IMR-90 (cell line): ENCODE results near the gene TRAPPC3. TPM values are rescaled to one million over a fixed set of nuclear protein-coding genes. Genes with fewer than 3 reads are reported as not detected.

ENCODE experiments used
- ATAC-seq: fragments of 200-7000 bp; cut with Tn5 transposase; 2 replicates; pipeline ENCODE4 v1.9.1; 2020; ENCODE audit warnings: low read depth, mild to moderate bottlenecking, moderate library complexity
- BruUV-seq: library from RNA; stranded (reverse); fragments of 400-500 nt; replicated peaks from 2 replicates; lab custom pipeline; 2021; lab: Mats Ljungman, UMichigan
- CTCF ChIA-PET: fragments of 300-600 bp; formaldehyde crosslinking; extraction: SDS; loops from one replicate; lab custom pipeline; 2021; ENCODE audit warnings: antibody characterized with exemption; lab: Yijun Ruan, JAX
- POLR2A ChIA-PET: fragments of 300-600 bp; sonication (Branson Sonifier 250); formaldehyde crosslinking; loops from one replicate; lab custom pipeline; 2022; ENCODE audit warnings: antibody characterized with exemption; ENCODE audit not compliant: unreplicated experiment; lab: Charles Lee
- DNase-seq: peaks from one replicate; pipeline ENCODE4 v3.0.0; 2013
- H2AFZ ChIP-seq: replicated peaks from 2 replicates; pipeline ENCODE3; 2013; ENCODE audit warnings: low read length, mild to moderate bottlenecking; ENCODE audit not compliant: poor library complexity
- H2AK5ac ChIP-seq: 2 replicates; pipeline ENCODE4 v1.6.1; 2013; ENCODE audit warnings: low read depth, low read length, inconsistent platforms
- H2AK9ac ChIP-seq: replicated peaks from 2 replicates; pipeline ENCODE3; 2013; ENCODE audit warnings: mild to moderate bottlenecking, low read depth, low read length, moderate library complexity; ENCODE audit not compliant: poor library complexity
- H2BK120ac ChIP-seq: 2 replicates; pipeline ENCODE4 v1.6.1; 2013; ENCODE audit warnings: low read depth, low read length, inconsistent platforms
- H2BK15ac ChIP-seq: 3 replicates; pipeline ENCODE4 v1.6.1; 2013; ENCODE audit warnings: low read depth, low read length, inconsistent platforms
- H2BK20ac ChIP-seq: 2 replicates; pipeline ENCODE4 v1.6.1; 2013; ENCODE audit warnings: low read depth, mild to moderate bottlenecking, inconsistent platforms, low read length, moderate library complexity
- H2BK5ac ChIP-seq: 2 replicates; pipeline ENCODE4 v1.6.1; 2013; ENCODE audit warnings: mild to moderate bottlenecking, low read depth, low read length, inconsistent platforms; ENCODE audit not compliant: poor library complexity, severe bottlenecking
- H3K14ac ChIP-seq: replicated peaks from 2 replicates; pipeline ENCODE4 v1.6.1; 2013; ENCODE audit warnings: low read depth, low read length, inconsistent platforms
- H3K18ac ChIP-seq: 2 replicates; pipeline ENCODE4 v1.6.1; 2013; ENCODE audit warnings: low read depth, low read length, control low read depth
- H3K23ac ChIP-seq: 2 replicates; pipeline ENCODE4 v1.6.1; 2013; ENCODE audit warnings: low read depth, low read length, inconsistent platforms
- H3K27ac ChIP-seq: 2 replicates; pipeline ENCODE4 v1.5.1; 2013; ENCODE audit warnings: mild to moderate bottlenecking, control low read depth, low read length; ENCODE audit not compliant: insufficient read depth
- H3K27me3 ChIP-seq: 2 replicates; pipeline ENCODE4 v1.6.1; 2013; ENCODE audit warnings: low read length; ENCODE audit not compliant: control insufficient read depth, insufficient read depth
- H3K36me3 ChIP-seq: 2 replicates; pipeline ENCODE4 v1.6.1; 2013; ENCODE audit warnings: low read length, mixed read lengths; ENCODE audit not compliant: control insufficient read depth, insufficient read depth
- H3K4ac ChIP-seq: 2 replicates; pipeline ENCODE4 v1.6.1; 2013; ENCODE audit warnings: low read depth, low read length, inconsistent platforms
- H3K4me1 ChIP-seq: 2 replicates; pipeline ENCODE4 v1.6.1; 2013; ENCODE audit warnings: low read length, mixed read lengths; ENCODE audit not compliant: control insufficient read depth, insufficient read depth
- H3K4me2 ChIP-seq: 2 replicates; pipeline ENCODE4 v1.6.1; 2013; ENCODE audit warnings: low read depth, mild to moderate bottlenecking, control low read depth, low read length, moderate library complexity
- H3K4me3 ChIP-seq: 2 replicates; pipeline ENCODE4 v1.5.1; 2013; ENCODE audit warnings: low read depth, mild to moderate bottlenecking, control low read depth, low read length, moderate library complexity; ENCODE audit not compliant: insufficient read depth
- H3K56ac ChIP-seq: 2 replicates; pipeline ENCODE4 v1.6.1; 2013; ENCODE audit warnings: low read length, inconsistent platforms; ENCODE audit not compliant: insufficient read depth; ENCODE audit errors: extremely low read depth
- H3K79me1 ChIP-seq, 2 experiments: 2 replicates each; pipeline ENCODE4 v1.6.1; 2013; ENCODE audit warnings: low read length in 2 of 2, inconsistent platforms in 1 of 2, low read depth in 1 of 2
- H3K9ac ChIP-seq: 2 replicates; pipeline ENCODE4 v1.6.1; 2013; ENCODE audit warnings: low read depth, low read length, control low read depth
- H3K9me1 ChIP-seq: 2 replicates; pipeline ENCODE4 v1.6.1; 2013; ENCODE audit warnings: low read length, inconsistent platforms; ENCODE audit not compliant: insufficient read depth
- H3K9me3 ChIP-seq: 2 replicates; pipeline ENCODE4 v1.6.1; 2013; ENCODE audit warnings: low read length; ENCODE audit not compliant: control insufficient read depth, insufficient read depth
- H4K20me1 ChIP-seq: 2 replicates; pipeline ENCODE4 v1.6.1; 2013; ENCODE audit warnings: low read length, inconsistent platforms; ENCODE audit not compliant: insufficient read depth
- H4K5ac ChIP-seq: 2 replicates; pipeline ENCODE4 v1.6.1; 2013; ENCODE audit warnings: mild to moderate bottlenecking, low read depth, low read length, control low read depth
- H4K8ac ChIP-seq, 2 experiments: 2 replicates each; pipeline ENCODE4 v1.6.1; 2013; ENCODE audit warnings: low read depth in 2 of 2, low read length in 2 of 2, control low read depth in 1 of 2, inconsistent platforms in 1 of 2
- H4K91ac ChIP-seq: 2 replicates; pipeline ENCODE4 v1.6.1; 2013; ENCODE audit warnings: low read depth, low read length, inconsistent platforms; ENCODE audit not compliant: insufficient read depth
- CEBPB ChIP-seq: IDR thresholded peaks from 2 replicates; pipeline ENCODE4 v1.6.1; 2012; ENCODE audit warnings: low read depth, low read length, improper control_type of control experiment
- CHD1 ChIP-seq: IDR thresholded peaks from 2 replicates; pipeline ENCODE4 v1.6.1; 2012; ENCODE audit warnings: low read depth, low read length, improper control_type of control experiment
- FOS ChIP-seq: fragments of 150-350 bp; IDR thresholded peaks from 2 replicates; pipeline ENCODE4 v1.6.1; 2016; ENCODE audit warnings: low read depth, low read length
- MAFK ChIP-seq: IDR thresholded peaks from 2 replicates; pipeline ENCODE4 v1.6.1; 2012; ENCODE audit warnings: low read depth, low read length, improper control_type of control experiment
- MAZ ChIP-seq: IDR thresholded peaks from 2 replicates; pipeline ENCODE4 v1.6.1; 2012; ENCODE audit warnings: low read depth, mild to moderate bottlenecking, low read length, improper control_type of control experiment, moderate library complexity, borderline replicate concordance
- MXI1 ChIP-seq: IDR thresholded peaks from 2 replicates; pipeline ENCODE4 v1.6.1; 2012; ENCODE audit warnings: low read depth, mild to moderate bottlenecking, low read length, moderate library complexity, borderline replicate concordance
- NFE2L2 ChIP-seq: fragments of 150-350 bp; IDR thresholded peaks from 2 replicates; pipeline ENCODE4 v1.6.1; 2016; ENCODE audit warnings: low read depth, mild to moderate bottlenecking, low read length
- RAD21 ChIP-seq: IDR thresholded peaks from 2 replicates; pipeline ENCODE4 v1.6.1; 2012; ENCODE audit warnings: low read length, improper control_type of control experiment
- RCOR1 ChIP-seq: IDR thresholded peaks from 2 replicates; pipeline ENCODE4 v1.6.1; 2012; ENCODE audit warnings: mild to moderate bottlenecking, low read length, improper control_type of control experiment; ENCODE audit not compliant: insufficient replicate concordance
- RFX5 ChIP-seq: IDR thresholded peaks from 2 replicates; pipeline ENCODE4 v1.8.0; 2012; ENCODE audit warnings: low read depth, mild to moderate bottlenecking, low read length, moderate library complexity
- SMC3 ChIP-seq: fragments of 150-350 bp; IDR thresholded peaks from 2 replicates; pipeline ENCODE4 v1.6.1; 2016; ENCODE audit warnings: low read depth, mild to moderate bottlenecking, antibody characterized with exemption, low read length, moderate library complexity
- WGBS, 2 experiments: methylation state at CpG; one replicate each; pipeline versions ENCODE4 v1.1.5 to v1.1.7; 2013; ENCODE audit warnings: missing lambda C conversion rate in 2 of 2; ENCODE audit not compliant: insufficient read length in 1 of 2; ENCODE audit errors: extremely low coverage in 2 of 2; 5-methylcytosine and 5-hydroxymethylcytosine counted together
- dilution Hi-C: fragments of 300-500 bp; cut with HindIII; formaldehyde crosslinking; loops from one replicate; pipeline ENCODE4 v1.14.3; 2018; ENCODE audit warnings: low sequenced_read_pairs; ENCODE audit not compliant: unreplicated experiment
- in situ Hi-C: fragments of 300-500 bp; cut with MboI; formaldehyde crosslinking; loops from 3 replicates; pipeline ENCODE4 v1.14.3; 2019; ENCODE audit warnings: low sequenced_read_pairs, inconsistent platforms, mixed read lengths
- intact Hi-C: fragments of 100-400 bp; cut with micrococcal nuclease; formaldehyde crosslinking; loops from 2 replicates; pipeline ENCODE4 v1.10.0; 2022
- polyA plus RNA-seq, 3 experiments: library from polyadenylated mRNA; depleted of rRNA; stranded (reverse); fragments of >200 nt; gene quantifications; 2 replicates each; pipeline ENCODE4 v1.2.3, GENCODE V29; 2012; ENCODE audit warnings: low replicate concordance in 1 of 3
- total RNA-seq: library from RNA; depleted of rRNA; stranded (reverse); fragments of >200 nt; gene quantifications from 2 replicates; pipeline ENCODE4 v1.2.3, GENCODE V29; 2012
- TF ChIP-seq, protein P1 (sequence below): conservative IDR thresholded peaks from 2 replicates; pipeline ENCODE4 v1.5.1; 2012; ENCODE audit warnings: mild to moderate bottlenecking, low read depth, low read length, improper control_type of control experiment
- TF ChIP-seq, protein P2 (sequence below): fragments of 150-350 bp; IDR thresholded peaks from 2 replicates; pipeline ENCODE4 v1.6.1; 2016; ENCODE audit warnings: low read depth, mild to moderate bottlenecking, low read length, moderate library complexity, borderline replicate concordance
- TF ChIP-seq, protein P3 (sequence below): fragments of 150-350 bp; IDR thresholded peaks from 2 replicates; pipeline ENCODE4 v1.6.1; 2017; ENCODE audit warnings: mild to moderate bottlenecking, antibody characterized with exemption, low read length, low read depth

TRAPPC3 gene
- total and polyA plus RNA-seq, 2 of the 4 experiments (the other 2 are of a cell fraction) = 76.0 to 77.8 TPM

DNA sequence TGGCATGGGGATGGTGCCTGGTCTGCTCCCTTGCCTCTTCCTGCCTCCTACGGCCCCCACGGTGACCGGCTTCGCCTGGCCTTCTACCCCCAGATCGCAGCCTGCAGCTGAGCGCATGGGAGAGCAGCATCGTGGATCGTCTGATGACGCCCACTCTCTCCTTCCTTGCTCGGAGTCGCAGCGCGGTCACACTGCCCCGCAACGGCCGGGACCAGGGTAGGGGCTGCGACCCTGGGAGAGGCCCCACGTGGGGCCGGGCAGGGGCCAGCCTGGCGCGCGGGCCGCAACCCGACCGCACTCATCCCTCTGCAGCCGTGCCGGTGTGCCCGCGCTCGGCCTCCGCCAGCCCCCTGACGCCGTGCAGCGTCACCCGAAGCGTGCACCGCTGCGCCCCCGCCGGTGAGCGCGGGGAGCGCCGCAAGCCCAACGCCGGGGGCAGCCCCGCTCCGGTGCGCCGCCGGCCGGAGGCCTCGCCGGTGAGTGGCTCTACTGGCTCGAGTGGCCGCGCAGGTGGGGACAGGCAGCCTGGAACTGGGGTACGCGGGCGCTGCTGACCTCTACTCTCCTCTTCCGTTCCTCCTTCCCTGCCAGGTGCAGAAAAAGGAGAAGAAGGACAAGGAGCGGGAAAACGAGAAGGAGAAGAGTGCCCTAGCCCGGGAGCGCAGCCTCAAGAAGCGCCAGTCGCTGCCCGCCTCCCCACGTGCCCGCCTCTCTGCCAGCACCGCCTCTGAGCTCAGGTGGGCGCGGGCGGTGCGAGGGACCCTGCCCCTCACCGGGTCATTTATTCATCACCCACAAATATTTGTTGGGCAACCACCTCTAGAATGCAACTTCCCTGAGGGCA is 27.0 kb upstream of the TRAPPC3 start:
- ATAC-seq = no peak
- H4K20me1 ChIP-seq = peaks cover 62% of the 10 kb centered on the region
- no peak overlapping the region for H4K8ac ChIP-seq
- no peak for TF ChIP-seq RCOR1
- TF ChIP-seq SMC3 = no peak
- no peak for TF ChIP-seq MAZ
- TF ChIP-seq MAFK = no peak
- TF ChIP-seq RAD21 = no peak
- TF ChIP-seq, protein P1, sequence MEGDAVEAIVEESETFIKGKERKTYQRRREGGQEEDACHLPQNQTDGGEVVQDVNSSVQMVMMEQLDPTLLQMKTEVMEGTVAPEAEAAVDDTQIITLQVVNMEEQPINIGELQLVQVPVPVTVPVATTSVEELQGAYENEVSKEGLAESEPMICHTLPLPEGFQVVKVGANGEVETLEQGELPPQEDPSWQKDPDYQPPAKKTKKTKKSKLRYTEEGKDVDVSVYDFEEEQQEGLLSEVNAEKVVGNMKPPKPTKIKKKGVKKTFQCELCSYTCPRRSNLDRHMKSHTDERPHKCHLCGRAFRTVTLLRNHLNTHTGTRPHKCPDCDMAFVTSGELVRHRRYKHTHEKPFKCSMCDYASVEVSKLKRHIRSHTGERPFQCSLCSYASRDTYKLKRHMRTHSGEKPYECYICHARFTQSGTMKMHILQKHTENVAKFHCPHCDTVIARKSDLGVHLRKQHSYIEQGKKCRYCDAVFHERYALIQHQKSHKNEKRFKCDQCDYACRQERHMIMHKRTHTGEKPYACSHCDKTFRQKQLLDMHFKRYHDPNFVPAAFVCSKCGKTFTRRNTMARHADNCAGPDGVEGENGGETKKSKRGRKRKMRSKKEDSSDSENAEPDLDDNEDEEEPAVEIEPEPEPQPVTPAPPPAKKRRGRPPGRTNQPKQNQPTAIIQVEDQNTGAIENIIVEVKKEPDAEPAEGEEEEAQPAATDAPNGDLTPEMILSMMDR = no peak
- TF ChIP-seq RFX5 = no peak
- no peak for TF ChIP-seq CEBPB
- no peak for TF ChIP-seq NFE2L2
- TF ChIP-seq, protein P2, sequence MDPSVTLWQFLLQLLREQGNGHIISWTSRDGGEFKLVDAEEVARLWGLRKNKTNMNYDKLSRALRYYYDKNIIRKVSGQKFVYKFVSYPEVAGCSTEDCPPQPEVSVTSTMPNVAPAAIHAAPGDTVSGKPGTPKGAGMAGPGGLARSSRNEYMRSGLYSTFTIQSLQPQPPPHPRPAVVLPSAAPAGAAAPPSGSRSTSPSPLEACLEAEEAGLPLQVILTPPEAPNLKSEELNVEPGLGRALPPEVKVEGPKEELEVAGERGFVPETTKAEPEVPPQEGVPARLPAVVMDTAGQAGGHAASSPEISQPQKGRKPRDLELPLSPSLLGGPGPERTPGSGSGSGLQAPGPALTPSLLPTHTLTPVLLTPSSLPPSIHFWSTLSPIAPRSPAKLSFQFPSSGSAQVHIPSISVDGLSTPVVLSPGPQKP = no peak
- no peak for TF ChIP-seq CHD1
- TF ChIP-seq FOS = no peak
- TF ChIP-seq, protein P3, sequence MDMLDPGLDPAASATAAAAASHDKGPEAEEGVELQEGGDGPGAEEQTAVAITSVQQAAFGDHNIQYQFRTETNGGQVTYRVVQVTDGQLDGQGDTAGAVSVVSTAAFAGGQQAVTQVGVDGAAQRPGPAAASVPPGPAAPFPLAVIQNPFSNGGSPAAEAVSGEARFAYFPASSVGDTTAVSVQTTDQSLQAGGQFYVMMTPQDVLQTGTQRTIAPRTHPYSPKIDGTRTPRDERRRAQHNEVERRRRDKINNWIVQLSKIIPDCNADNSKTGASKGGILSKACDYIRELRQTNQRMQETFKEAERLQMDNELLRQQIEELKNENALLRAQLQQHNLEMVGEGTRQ = no peak
- no peak for TF ChIP-seq MXI1
- no TSS peak for BruUV-seq
- H3K9ac ChIP-seq = no peak overlapping the region
- H3K79me1 ChIP-seq = peaks cover 52 to 76% of the 10 kb centered on the region in 2 experiments
- peaks cover 5% of the 10 kb centered on the region for H3K9me1 ChIP-seq
- H2BK120ac ChIP-seq = no peak overlapping the region
- H3K4ac ChIP-seq = no peak overlapping the region
- dilution Hi-C loops (no loop called here), in situ Hi-C loops (no loop called here), intact Hi-C loops (no loop called here)
- no peak overlapping the region for H2AK5ac ChIP-seq
- no peak overlapping the region for H3K27ac ChIP-seq
- H3K36me3 ChIP-seq = peaks cover 90% of the 10 kb centered on the region
- no peaks in the 10 kb centered on the region for H3K9me3 ChIP-seq
- H3K4me2 ChIP-seq = no peak overlapping the region
- no peak overlapping the region for H2BK15ac ChIP-seq
- H2BK20ac ChIP-seq = no peak overlapping the region
- H2AFZ ChIP-seq = no peak overlapping the region
- WGBS, 2 experiments = 61% methylated on average over 37 of the region's 76 CpGs; no CpG with 5 or more reads in 1 of the 2 experiments
- POLR2A ChIA-PET = no interaction called here
- no peaks in the 10 kb centered on the region for H3K27me3 ChIP-seq
- no peak overlapping the region for H3K23ac ChIP-seq
- no peak overlapping the region for H3K14ac ChIP-seq
- DNase-seq = no peak
- H4K91ac ChIP-seq = no peak overlapping the region
- H2AK9ac ChIP-seq = peak overlapping the region; percentile 45
- no peak overlapping the region for H3K18ac ChIP-seq
- peaks cover 6% of the 10 kb centered on the region for H3K4me1 ChIP-seq
- no peak overlapping the region for H3K4me3 ChIP-seq
- no peak overlapping the region for H2BK5ac ChIP-seq
- H3K56ac ChIP-seq = no peak overlapping the region
- CTCF ChIA-PET = no interaction called here
- H4K5ac ChIP-seq = no peak overlapping the region
